GM20000 (cell line): Measurements from ENCODE around the gene GPS1.

ENCODE experiments used
- DNase-seq: peaks from one replicate; pipeline ENCODE4 v3.0.0; 2012; ENCODE audit warnings: low spot score
- CTCF ChIP-seq: IDR thresholded peaks from 2 replicates; pipeline ENCODE4 v1.5.1; 2012; ENCODE audit warnings: mild to moderate bottlenecking, control low read depth; ENCODE audit errors: extremely low read depth, missing control alignments

GPS1 gene

GRCh38 chr17:82076018-82076784 is 24.5 kb downstream of the GPS1 start:
- DNase-seq, result no peak
- TF ChIP-seq CTCF, result no peak

GRCh38 chr17:82076785-82077591 is 25.3 kb downstream of the GPS1 start:
- no peak for DNase-seq

GRCh38 chr17:82077617-82078358 is 26.1 kb downstream of the GPS1 start:
- TF ChIP-seq CTCF, result no peak

More at GRCh38 chr17:82076785-82077591, 25.3 kb downstream of the GPS1 start:
- TF ChIP-seq CTCF, result no peak

GRCh38 chr17:82078433-82078832 is 26.7 kb downstream of the GPS1 start:
- DNase-seq, result no peak
- no peak for TF ChIP-seq CTCF

More at GRCh38 chr17:82077617-82078358, 26.1 kb downstream of the GPS1 start:
- no peak for DNase-seq

GRCh38 chr17:82079001-82079677 is 27.4 kb downstream of the GPS1 start:
- TF ChIP-seq CTCF, result no peak
- no peak for DNase-seq

GRCh38 chr17:82080048-82080788 is 28.5 kb downstream of the GPS1 start:
- TF ChIP-seq CTCF, result no peak
- no peak for DNase-seq
